CD14-positive monocyte (primary cell): ENCODE results near the gene PSPC1. TPM values are rescaled to one million over a fixed set of nuclear protein-coding genes. Genes with fewer than 3 reads are reported as not detected.

Source experiments
- DNase-seq, 3 donors: peaks; one replicate each; pipeline ENCODE4 v3.0.0-alpha.2; 2011 to 2022
- H2AFZ ChIP-seq: 2 replicates; pipeline ENCODE4 v1.6.0; 2012; ENCODE audit warnings: mild to moderate bottlenecking, low read depth, low read length, inconsistent platforms; ENCODE audit not compliant: insufficient read depth, poor library complexity, severe bottlenecking
- H3K27ac ChIP-seq, 2 donors: 1 replicate in 1 of 2; 2 replicates in 1 of 2; pipeline ENCODE4 v1.5.1; 2012 to 2013; ENCODE audit warnings: low read length in 2 of 2, control low read depth in 1 of 2, inconsistent platforms in 1 of 2, low read depth in 1 of 2, mild to moderate bottlenecking in 1 of 2
- H3K27me3 ChIP-seq, 2 donors: one replicate each; pipeline versions ENCODE4 v1.6.0 to v1.6.1; 2011 to 2013; ENCODE audit warnings: low read length in 2 of 2; ENCODE audit not compliant: control insufficient read depth in 2 of 2, insufficient read depth in 2 of 2
- H3K36me3 ChIP-seq, 2 donors: replicated peaks in 1 of 2; 1 replicate in 1 of 2; 2 replicates in 1 of 2; pipeline versions ENCODE4 v1.5.1 to v1.6.1; 2012 to 2013; ENCODE audit warnings: low read length in 2 of 2, control low read depth in 1 of 2, inconsistent platforms in 1 of 2, mild to moderate bottlenecking in 1 of 2; ENCODE audit not compliant: insufficient read depth in 2 of 2, control insufficient read depth in 1 of 2
- H3K4me1 ChIP-seq, 2 donors: 1 replicate in 1 of 2; 2 replicates in 1 of 2; pipeline versions ENCODE4 v1.5.1 to v1.6.1; 2012 to 2013; ENCODE audit warnings: low read length in 2 of 2, control low read depth in 1 of 2, inconsistent platforms in 1 of 2, mild to moderate bottlenecking in 1 of 2, moderate library complexity in 1 of 2; ENCODE audit not compliant: insufficient read depth in 2 of 2, control insufficient read depth in 1 of 2
- H3K4me2 ChIP-seq: replicated peaks from 2 replicates; pipeline ENCODE3; 2012; ENCODE audit warnings: low read length, moderate library complexity, mild to moderate bottlenecking; ENCODE audit not compliant: poor library complexity, severe bottlenecking; ENCODE audit errors: extremely low read depth
- H3K4me3 ChIP-seq, 3 experiments: fragments of 200-600 bp in 1 of 3; sonication (generic) in 1 of 3; replicated peaks in 1 of 3; 1 replicate in 2 of 3; 2 replicates in 1 of 3; pipeline ENCODE4 v1.5.1; 2011 to 2013; ENCODE audit warnings: low read length in 3 of 3, mild to moderate bottlenecking in 3 of 3, control low read depth in 2 of 3, low read depth in 2 of 3, inconsistent platforms in 1 of 3, moderate library complexity in 1 of 3
- H3K79me2 ChIP-seq: 2 replicates; pipeline ENCODE4 v1.6.0; 2012; ENCODE audit warnings: mild to moderate bottlenecking, control low read depth, inconsistent platforms, low read length, moderate library complexity; ENCODE audit not compliant: insufficient read depth
- H3K9ac ChIP-seq: 2 replicates; pipeline ENCODE4 v1.6.0; 2017; ENCODE audit warnings: low read length, mild to moderate bottlenecking; ENCODE audit not compliant: insufficient read depth, poor library complexity, severe bottlenecking
- H3K9me3 ChIP-seq, 2 donors: replicated peaks in 1 of 2; 1 replicate in 1 of 2; 2 replicates in 1 of 2; pipeline versions ENCODE4 v1.5.1 to v1.6.1; 2012 to 2013; ENCODE audit warnings: low read length in 2 of 2, control low read depth in 1 of 2; ENCODE audit not compliant: control insufficient read depth in 1 of 2, insufficient read depth in 1 of 2
- H4K20me1 ChIP-seq: 2 replicates; pipeline ENCODE4 v1.6.0; 2012; ENCODE audit warnings: mild to moderate bottlenecking, low read length, control low read depth, moderate library complexity; ENCODE audit not compliant: insufficient read depth
- H3K27ac Mint-ChIP-seq, 7 donors: one replicate each; pipeline ENCODE4 v1.8.0; 2020; ENCODE audit warnings: mild to moderate bottlenecking in 7 of 7, mixed read lengths in 7 of 7, moderate library complexity in 6 of 7, inconsistent platforms in 2 of 7
- H3K27me3 Mint-ChIP-seq, 3 donors: one replicate each; pipeline ENCODE4 v1.8.0; 2021 to 2022; ENCODE audit warnings: low read depth in 3 of 3, mild to moderate bottlenecking in 3 of 3, mixed read lengths in 3 of 3, moderate library complexity in 3 of 3, inconsistent platforms in 1 of 3
- H3K36me3 Mint-ChIP-seq, 2 donors: one replicate each; pipeline ENCODE4 v1.8.0; 2020; ENCODE audit warnings: mixed read lengths in 2 of 2, inconsistent platforms in 1 of 2, mild to moderate bottlenecking in 1 of 2
- H3K4me1 Mint-ChIP-seq: one replicate; pipeline ENCODE4 v1.8.0; 2020; ENCODE audit warnings: mild to moderate bottlenecking, mixed read lengths
- H3K4me3 Mint-ChIP-seq, 2 donors: one replicate each; pipeline ENCODE4 v1.8.0; 2020; ENCODE audit warnings: mild to moderate bottlenecking in 2 of 2, mixed read lengths in 2 of 2, moderate library complexity in 1 of 2
- H3K9me3 Mint-ChIP-seq, 7 donors: one replicate each; pipeline ENCODE4 v1.8.0; 2020 to 2022; ENCODE audit warnings: mixed read lengths in 7 of 7, mild to moderate bottlenecking in 6 of 7, moderate library complexity in 6 of 7, inconsistent platforms in 2 of 7
- WGBS: methylation state at CpG from one replicate; pipeline ENCODE4 v1.1.5; 2013; ENCODE audit warnings: missing lambda C conversion rate; ENCODE audit not compliant: insufficient coverage; 5-methylcytosine and 5-hydroxymethylcytosine counted together
- intact Hi-C, 2 donors: fragments of 100-400 bp; cut with micrococcal nuclease; formaldehyde crosslinking; loops; one replicate each; pipeline versions ENCODE4 v1.15.0 to v1.15.1; 2023
- polyA plus RNA-seq, 3 donors: library from polyadenylated mRNA; depleted of rRNA in 1 of 3; unstranded in 2 of 3; stranded (reverse) in 1 of 3; fragments of 300-500 nt in 2 of 3; fragments of >200 nt in 1 of 3; fragmentation: Illumina TruSeq in 2 of 3; gene quantifications; 1 replicate in 2 of 3; 2 replicates in 1 of 3; pipeline ENCODE4 v1.2.3, GENCODE V29; 2012 to 2021
- TF ChIP-seq, protein P1 (sequence below): fragments of 200-600 bp; IDR thresholded peaks from one replicate; pipeline ENCODE4 v1.8.0; 2022; ENCODE audit warnings: antibody characterized with exemption, mild to moderate bottlenecking

The PSPC1 gene
- polyA plus RNA-seq, 3 donors: 17.3 to 34.4 (median 19.4) TPM

DNA sequence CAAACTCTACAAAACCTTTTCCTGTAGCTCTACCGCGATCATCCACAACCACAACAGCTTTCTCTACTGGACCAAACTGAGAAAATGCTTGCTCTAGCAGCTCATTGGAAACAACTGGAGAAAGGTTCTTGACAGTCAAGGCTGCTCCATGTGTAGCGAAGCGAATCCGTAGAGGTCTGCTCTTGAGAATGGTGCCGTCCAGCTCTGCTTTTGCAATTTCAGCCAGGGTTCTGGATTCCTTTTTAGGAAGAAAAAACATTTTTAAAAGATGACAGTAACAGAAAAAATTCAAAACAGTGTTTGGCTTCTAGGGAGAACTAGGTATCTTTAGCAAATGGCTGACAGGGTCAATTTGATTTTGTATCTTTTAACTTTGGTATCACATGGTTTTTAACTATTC is 10.4 kb downstream of the PSPC1 start:
- Mint-ChIP-seq H3K9me3 (peaks cover 0 to 7% (median 0%) of the 10 kb centered on the region in 7 donors), H3K4me1 (peaks cover 11% of the 10 kb centered on the region), H3K36me3 (peaks cover 39 to 68% of the 10 kb centered on the region in 2 donors), H3K27me3 (no peaks in the 10 kb centered on the region), H3K27ac (peak overlapping the region in 2 of 7 donors; percentile 54 to 79), H3K4me3 (no peak overlapping the region)
- Histone ChIP-seq H2AFZ (no peak overlapping the region), H3K4me3 (no peak overlapping the region), H3K36me3 (peaks cover 35 to 64% of the 10 kb centered on the region in 2 donors), H3K27me3 (no peaks in the 10 kb centered on the region), H3K9ac (no peak overlapping the region), H4K20me1 (peaks cover 100% of the 10 kb centered on the region), H3K4me1 (no peaks in the 10 kb centered on the region), H3K9me3 (no peaks in the 10 kb centered on the region), H3K4me2 (no peak overlapping the region), H3K27ac (no peak overlapping the region), H3K79me2 (peaks cover 100% of the 10 kb centered on the region)
- DNase-seq: no peak
- TF ChIP-seq, protein P1, sequence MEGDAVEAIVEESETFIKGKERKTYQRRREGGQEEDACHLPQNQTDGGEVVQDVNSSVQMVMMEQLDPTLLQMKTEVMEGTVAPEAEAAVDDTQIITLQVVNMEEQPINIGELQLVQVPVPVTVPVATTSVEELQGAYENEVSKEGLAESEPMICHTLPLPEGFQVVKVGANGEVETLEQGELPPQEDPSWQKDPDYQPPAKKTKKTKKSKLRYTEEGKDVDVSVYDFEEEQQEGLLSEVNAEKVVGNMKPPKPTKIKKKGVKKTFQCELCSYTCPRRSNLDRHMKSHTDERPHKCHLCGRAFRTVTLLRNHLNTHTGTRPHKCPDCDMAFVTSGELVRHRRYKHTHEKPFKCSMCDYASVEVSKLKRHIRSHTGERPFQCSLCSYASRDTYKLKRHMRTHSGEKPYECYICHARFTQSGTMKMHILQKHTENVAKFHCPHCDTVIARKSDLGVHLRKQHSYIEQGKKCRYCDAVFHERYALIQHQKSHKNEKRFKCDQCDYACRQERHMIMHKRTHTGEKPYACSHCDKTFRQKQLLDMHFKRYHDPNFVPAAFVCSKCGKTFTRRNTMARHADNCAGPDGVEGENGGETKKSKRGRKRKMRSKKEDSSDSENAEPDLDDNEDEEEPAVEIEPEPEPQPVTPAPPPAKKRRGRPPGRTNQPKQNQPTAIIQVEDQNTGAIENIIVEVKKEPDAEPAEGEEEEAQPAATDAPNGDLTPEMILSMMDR: no peak
- intact Hi-C loops: no loop called here
- 94% methylated on average over 5 of the region's 6 CpGs for WGBS

DNA sequence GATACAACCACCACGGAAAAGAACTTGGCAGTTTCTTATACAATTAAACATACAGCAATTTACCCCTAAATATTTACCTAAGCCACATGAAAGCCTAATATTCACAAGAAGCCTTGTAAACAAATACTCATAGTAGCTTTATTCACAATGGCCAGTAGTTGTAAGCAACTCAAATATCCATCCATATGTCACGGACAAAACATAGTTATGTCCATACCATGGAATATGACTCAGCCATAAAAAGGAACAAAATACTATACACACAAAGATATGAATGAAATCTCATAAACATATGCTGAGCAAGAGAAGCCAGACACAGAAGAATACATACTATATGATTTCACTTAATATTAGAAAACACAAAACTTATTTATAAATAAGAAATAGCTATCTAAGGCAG is 12.9 kb downstream of the PSPC1 start:
- WGBS: no CpG with 5 or more reads among the region's 2 CpGs
- no peak overlapping the region for H3K4me2 ChIP-seq
- peaks cover 100% of the 10 kb centered on the region for H4K20me1 ChIP-seq
- H3K36me3 ChIP-seq: peaks cover 42 to 70% of the 10 kb centered on the region in 2 donors
- no peaks in the 10 kb centered on the region for H3K4me1 ChIP-seq
- H3K4me3 Mint-ChIP-seq: no peak overlapping the region
- H3K27me3 Mint-ChIP-seq: peaks cover 0 to 1% (median 0%) of the 10 kb centered on the region in 3 donors
- H3K27me3 ChIP-seq: no peaks in the 10 kb centered on the region
- H2AFZ ChIP-seq: no peak overlapping the region
- no peaks in the 10 kb centered on the region for H3K9me3 ChIP-seq
- no peak for DNase-seq
- no peak overlapping the region for H3K9ac ChIP-seq
- intact Hi-C loops: no loop called here
- no peak overlapping the region for H3K4me3 ChIP-seq
- H3K9me3 Mint-ChIP-seq: peaks cover 0 to 7% (median 0%) of the 10 kb centered on the region in 7 donors
- peak overlapping the region in 1 of 7 donors; percentile 21 for H3K27ac Mint-ChIP-seq
- H3K4me1 Mint-ChIP-seq: peaks cover 9% of the 10 kb centered on the region
- H3K27ac ChIP-seq: no peak overlapping the region
- peaks cover 44 to 74% of the 10 kb centered on the region in 2 donors for H3K36me3 Mint-ChIP-seq
- TF ChIP-seq, protein P1: no peak
- H3K79me2 ChIP-seq: peaks cover 100% of the 10 kb centered on the region
